Caco-2 (cell line): ENCODE measurements around the gene SLC43A1. TPM values are rescaled to one million over a fixed set of nuclear protein-coding genes. Genes with fewer than 3 reads are reported as not detected.

Source experiments
- BruUV-seq: library from RNA; stranded (reverse); fragments of 400-500 nt; replicated peaks from 2 replicates; lab custom pipeline; 2021; lab: Mats Ljungman, UMichigan
- CTCF ChIA-PET: fragments of 300-600 bp; sonication (Branson Sonifier 250); formaldehyde crosslinking; loops from one replicate; lab custom pipeline; 2022; ENCODE audit warnings: antibody characterized with exemption; lab: Charles Lee
- POLR2A ChIA-PET: fragments of 300-600 bp; sonication (Branson Sonifier 250); formaldehyde crosslinking; loops from one replicate; lab custom pipeline; 2022; ENCODE audit warnings: antibody characterized with exemption; lab: Charles Lee
- DNase-seq, 2 experiments: peaks; one replicate each; pipeline versions ENCODE4 v3.0.0 to v3.0.0-alpha.2; 2020 to 2022
- H3K27me3 ChIP-seq: replicated peaks from 2 replicates; pipeline ENCODE4 v1.6.0; 2011; ENCODE audit warnings: low read length; ENCODE audit not compliant: control insufficient read depth, insufficient read depth
- H3K36me3 ChIP-seq: 2 replicates; pipeline ENCODE4 v1.5.1; 2011; ENCODE audit warnings: low read length; ENCODE audit not compliant: control insufficient read depth, insufficient read depth
- H3K4me1 ChIP-seq: fragments of 250-450 bp; sonication (Bioruptor Pico); 2 replicates; pipeline ENCODE4 v1.5.1; 2020; ENCODE audit warnings: mild to moderate bottlenecking
- H3K4me3 ChIP-seq: 2 replicates; pipeline ENCODE4 v1.5.1; 2011; ENCODE audit warnings: low read depth, mild to moderate bottlenecking, control low read depth, low read length
- H3K9me3 ChIP-seq: fragments of 250-450 bp; sonication (Bioruptor Pico); 2 replicates; pipeline ENCODE4 v1.5.1; 2020; ENCODE audit warnings: mild to moderate bottlenecking, moderate library complexity
- H3K27ac Mint-ChIP-seq: one replicate; pipeline ENCODE4 v1.8.0; 2022; ENCODE audit warnings: mixed read lengths; ENCODE audit not compliant: unreplicated experiment
- H3K27me3 Mint-ChIP-seq: one replicate; pipeline ENCODE4 v1.8.0; 2022; ENCODE audit warnings: mixed read lengths; ENCODE audit not compliant: insufficient read depth, unreplicated experiment
- H3K36me3 Mint-ChIP-seq: one replicate; pipeline ENCODE4 v1.8.0; 2022; ENCODE audit warnings: mild to moderate bottlenecking, mixed read lengths; ENCODE audit not compliant: insufficient read depth, unreplicated experiment
- H3K4me1 Mint-ChIP-seq: one replicate; pipeline ENCODE4 v1.8.0; 2022; ENCODE audit warnings: low read depth, mixed read lengths; ENCODE audit not compliant: unreplicated experiment
- H3K4me3 Mint-ChIP-seq: one replicate; pipeline ENCODE4 v1.8.0; 2022; ENCODE audit warnings: mild to moderate bottlenecking, moderate library complexity, mixed read lengths; ENCODE audit not compliant: unreplicated experiment
- H3K9me3 Mint-ChIP-seq: one replicate; pipeline ENCODE4 v1.8.0; 2022; ENCODE audit warnings: mixed read lengths; ENCODE audit not compliant: unreplicated experiment
- intact Hi-C: fragments of 100-400 bp; cut with micrococcal nuclease; formaldehyde crosslinking; loops from one replicate; pipeline ENCODE4 v1.10.0; 2022; ENCODE audit not compliant: unreplicated experiment
- total RNA-seq: library from RNA; stranded (reverse); gene quantifications from 2 replicates; pipeline ENCODE4 v1.2.3, GENCODE V29; 2022
- TF ChIP-seq, protein P1 (sequence below), 2 experiments: fragments of 200-600 bp in 1 of 2; IDR thresholded peaks; 1 replicate in 1 of 2; 2 replicates in 1 of 2; pipeline versions ENCODE4 v1.5.1 to v1.8.0; 2011 to 2022; ENCODE audit warnings: antibody characterized with exemption in 1 of 2, control low read depth in 1 of 2, inconsistent platforms in 1 of 2, low read depth in 1 of 2, low read length in 1 of 2, mild to moderate bottlenecking in 1 of 2, moderate library complexity in 1 of 2; ENCODE audit not compliant: insufficient read depth in 1 of 2, severe bottlenecking in 1 of 2, unreplicated experiment in 1 of 2

SLC43A1 gene
- total RNA-seq, 1 experiment from 2014 or later, result 71.7 TPM

DNA sequence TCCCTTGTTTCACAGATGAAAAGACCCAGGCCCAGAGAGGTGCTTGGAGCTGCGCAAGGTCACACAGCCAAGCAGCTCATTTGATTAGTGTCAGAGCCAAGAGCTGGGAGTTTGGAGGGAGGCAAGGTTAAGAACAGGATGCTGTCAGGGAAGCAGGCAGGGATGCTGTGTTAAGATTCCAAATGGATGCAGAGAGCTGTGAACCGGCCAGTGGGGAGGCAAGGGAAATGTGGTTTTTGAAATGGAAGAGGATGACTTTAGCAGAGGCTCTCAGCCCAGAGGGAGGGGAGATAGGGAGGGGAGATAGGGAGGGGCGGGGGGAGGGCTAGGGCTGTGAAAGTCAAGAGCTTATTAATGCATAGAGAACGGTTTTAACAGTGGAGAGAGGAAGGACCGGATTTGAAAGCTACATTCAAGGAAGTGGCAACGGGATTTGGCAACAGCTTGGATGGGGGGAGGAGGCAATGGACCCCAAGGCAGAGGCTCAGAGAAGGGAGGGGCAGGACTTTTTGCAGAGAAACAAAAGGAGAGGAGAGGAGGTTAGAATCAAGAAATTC is 42.1 kb downstream of the SLC43A1 start:
- no peak overlapping the region for H3K4me3 Mint-ChIP-seq
- no peaks in the 10 kb centered on the region for H3K27me3 Mint-ChIP-seq

DNA sequence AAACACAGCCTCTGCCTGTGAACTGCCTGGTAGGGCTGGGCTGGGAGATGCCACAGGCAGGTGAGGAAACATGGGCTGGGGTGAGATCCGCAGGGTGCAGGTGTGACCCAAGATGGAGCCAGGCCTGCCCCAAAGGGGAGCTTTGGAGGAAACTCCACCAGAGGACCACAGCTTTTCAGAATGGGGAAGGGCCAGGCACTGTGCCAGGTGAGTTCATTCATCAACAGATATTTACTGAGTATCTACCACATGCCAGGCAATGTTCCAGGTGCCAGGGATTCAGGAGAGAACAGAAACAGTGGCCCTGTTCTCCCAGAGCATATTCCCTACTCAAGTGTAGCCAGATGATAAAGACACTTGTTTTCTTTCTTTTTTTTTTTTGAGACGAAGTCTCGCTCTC is 44.0 kb downstream of the SLC43A1 start:
- H3K9me3 Mint-ChIP-seq, result no peaks in the 10 kb centered on the region
- TF ChIP-seq, protein P1, sequence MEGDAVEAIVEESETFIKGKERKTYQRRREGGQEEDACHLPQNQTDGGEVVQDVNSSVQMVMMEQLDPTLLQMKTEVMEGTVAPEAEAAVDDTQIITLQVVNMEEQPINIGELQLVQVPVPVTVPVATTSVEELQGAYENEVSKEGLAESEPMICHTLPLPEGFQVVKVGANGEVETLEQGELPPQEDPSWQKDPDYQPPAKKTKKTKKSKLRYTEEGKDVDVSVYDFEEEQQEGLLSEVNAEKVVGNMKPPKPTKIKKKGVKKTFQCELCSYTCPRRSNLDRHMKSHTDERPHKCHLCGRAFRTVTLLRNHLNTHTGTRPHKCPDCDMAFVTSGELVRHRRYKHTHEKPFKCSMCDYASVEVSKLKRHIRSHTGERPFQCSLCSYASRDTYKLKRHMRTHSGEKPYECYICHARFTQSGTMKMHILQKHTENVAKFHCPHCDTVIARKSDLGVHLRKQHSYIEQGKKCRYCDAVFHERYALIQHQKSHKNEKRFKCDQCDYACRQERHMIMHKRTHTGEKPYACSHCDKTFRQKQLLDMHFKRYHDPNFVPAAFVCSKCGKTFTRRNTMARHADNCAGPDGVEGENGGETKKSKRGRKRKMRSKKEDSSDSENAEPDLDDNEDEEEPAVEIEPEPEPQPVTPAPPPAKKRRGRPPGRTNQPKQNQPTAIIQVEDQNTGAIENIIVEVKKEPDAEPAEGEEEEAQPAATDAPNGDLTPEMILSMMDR (IDR thresholded peaks at IDR 0.05; ENCODE audit: insufficient read depth in 1 of 2, low read depth in 1 of 2, low read length in 1 of 2, severe bottlenecking in 1 of 2, unreplicated experiment in 1 of 2), result no peak
- H3K27ac Mint-ChIP-seq, result no peak overlapping the region
- H3K27me3 Mint-ChIP-seq, result no peaks in the 10 kb centered on the region
- H3K4me1 Mint-ChIP-seq, result no peaks in the 10 kb centered on the region
- peaks cover 12% of the 10 kb centered on the region for H3K36me3 Mint-ChIP-seq
- BruUV-seq, result no TSS peak
- POLR2A ChIA-PET, result no interaction called here
- Histone ChIP-seq H3K4me1 (no peaks in the 10 kb centered on the region), H3K36me3 (no peaks in the 10 kb centered on the region), H3K4me3 (no peak overlapping the region), H3K9me3 (no peaks in the 10 kb centered on the region), H3K27me3 (no peaks in the 10 kb centered on the region)
- CTCF ChIA-PET, result no interaction called here
- H3K4me3 Mint-ChIP-seq, result no peak overlapping the region
- intact Hi-C loops, result no loop called here
- no peak for DNase-seq

More for the DNA sequence above, 42.1 kb downstream of the SLC43A1 start:
- H3K4me3 ChIP-seq, result no peak overlapping the region
- H3K9me3 Mint-ChIP-seq, result no peaks in the 10 kb centered on the region
- BruUV-seq, result no TSS peak
- H3K36me3 ChIP-seq, result no peaks in the 10 kb centered on the region
- DNase-seq, result no peak
- POLR2A ChIA-PET, result no interaction called here
- CTCF ChIA-PET, result interaction anchor here (1.0 to 1.5 kb wide), 4 partner anchors 13 to 168 kb away, joined by 3 to 13 read pairs (median 6); partner anchors contain the start of gene RTN4RL2
- no peaks in the 10 kb centered on the region for H3K27me3 ChIP-seq
- TF ChIP-seq, protein P1 (IDR thresholded peaks at IDR 0.05; ENCODE audit: insufficient read depth in 1 of 2, low read depth in 1 of 2, low read length in 1 of 2, severe bottlenecking in 1 of 2, unreplicated experiment in 1 of 2), result no peak
- peak overlapping the region; percentile 20 for H3K27ac Mint-ChIP-seq
- peaks cover 26% of the 10 kb centered on the region for H3K36me3 Mint-ChIP-seq
- intact Hi-C loops, result no loop called here
- H3K4me1 ChIP-seq, result no peaks in the 10 kb centered on the region
- no peaks in the 10 kb centered on the region for H3K9me3 ChIP-seq
- H3K4me1 Mint-ChIP-seq, result no peaks in the 10 kb centered on the region

DNA sequence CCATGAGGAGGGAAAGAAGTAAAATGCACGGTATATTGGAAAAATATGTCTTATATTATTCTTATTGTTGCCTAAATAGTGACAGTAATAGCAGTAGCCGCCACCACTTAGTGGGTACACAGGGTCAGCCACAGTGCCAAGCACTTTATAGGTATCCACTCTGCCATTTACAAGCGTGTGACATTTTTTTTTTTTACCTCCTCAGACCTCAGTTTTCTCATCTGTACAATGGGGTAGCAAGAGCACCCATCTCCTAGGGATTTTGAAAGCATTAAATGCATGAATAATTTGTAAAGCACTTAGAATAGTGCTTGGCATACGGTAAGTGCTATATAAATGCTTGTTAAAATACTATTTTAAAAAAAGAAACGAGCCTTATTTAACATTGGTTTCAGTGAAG is 46.2 kb downstream of the SLC43A1 start:
- intact Hi-C loops, result no loop called here
- Histone ChIP-seq H3K4me3 (no peak overlapping the region), H3K9me3 (no peaks in the 10 kb centered on the region), H3K36me3 (no peaks in the 10 kb centered on the region), H3K4me1 (no peaks in the 10 kb centered on the region), H3K27me3 (no peaks in the 10 kb centered on the region)
- Mint-ChIP-seq H3K4me1 (no peaks in the 10 kb centered on the region), H3K4me3 (no peak overlapping the region), H3K36me3 (no peaks in the 10 kb centered on the region), H3K27ac (no peak overlapping the region), H3K27me3 (no peaks in the 10 kb centered on the region), H3K9me3 (no peaks in the 10 kb centered on the region)
- ChIA-PET POLR2A (no interaction called here), CTCF (no interaction called here)
- DNase-seq, result no peak
- no TSS peak for BruUV-seq
- TF ChIP-seq, protein P1 (IDR thresholded peaks at IDR 0.05; ENCODE audit: insufficient read depth in 1 of 2, low read depth in 1 of 2, low read length in 1 of 2, severe bottlenecking in 1 of 2, unreplicated experiment in 1 of 2), result no peak
